ENCODE data around the gene ZNF516. TPM values are rescaled to one million over a fixed set of nuclear protein-coding genes. Genes with fewer than 3 reads are reported as not detected.

The ZNF516 gene
- total RNA-seq, 1 donor from 2014 or later = 21.6 TPM

DNA sequence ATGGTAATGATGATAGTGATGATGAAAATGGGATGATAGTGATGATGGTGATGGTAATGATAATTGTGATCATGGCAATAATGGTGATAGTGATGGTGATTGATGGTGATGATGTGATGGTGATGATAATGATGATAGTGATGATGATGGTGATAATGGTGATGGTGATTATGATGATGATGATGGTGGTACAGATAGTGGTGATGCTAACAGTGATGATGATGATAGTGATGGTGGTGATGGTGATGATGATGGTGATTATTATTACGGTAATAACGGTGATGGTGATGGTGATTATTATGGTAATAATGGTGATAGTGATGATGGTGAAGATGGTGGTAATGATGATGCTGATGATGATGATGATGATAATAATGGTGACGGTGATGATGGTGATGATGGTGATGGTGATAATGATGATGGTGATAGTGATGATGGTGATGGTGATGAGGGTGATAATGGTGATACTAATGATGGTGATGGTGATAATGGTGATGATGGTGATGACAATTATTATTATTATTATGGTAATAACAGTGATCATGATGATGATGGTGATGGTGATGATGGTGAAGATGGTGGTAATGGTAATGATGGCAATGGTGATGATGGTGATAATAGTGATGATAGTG, 151.0 kb downstream of the ZNF516 start:
- no peak overlapping the region for H3K27ac ChIP-seq
- no peak for DNase-seq (ENCODE audit: low spot score in 2 of 2)
- intact Hi-C loops (cut with DNase I) = no loop called here
- no peak overlapping the region for H3K4me3 ChIP-seq
- H3K9me3 ChIP-seq = no peaks in the 10 kb centered on the region
- no peaks in the 10 kb centered on the region for H3K4me1 ChIP-seq
- TF ChIP-seq, protein P1, sequence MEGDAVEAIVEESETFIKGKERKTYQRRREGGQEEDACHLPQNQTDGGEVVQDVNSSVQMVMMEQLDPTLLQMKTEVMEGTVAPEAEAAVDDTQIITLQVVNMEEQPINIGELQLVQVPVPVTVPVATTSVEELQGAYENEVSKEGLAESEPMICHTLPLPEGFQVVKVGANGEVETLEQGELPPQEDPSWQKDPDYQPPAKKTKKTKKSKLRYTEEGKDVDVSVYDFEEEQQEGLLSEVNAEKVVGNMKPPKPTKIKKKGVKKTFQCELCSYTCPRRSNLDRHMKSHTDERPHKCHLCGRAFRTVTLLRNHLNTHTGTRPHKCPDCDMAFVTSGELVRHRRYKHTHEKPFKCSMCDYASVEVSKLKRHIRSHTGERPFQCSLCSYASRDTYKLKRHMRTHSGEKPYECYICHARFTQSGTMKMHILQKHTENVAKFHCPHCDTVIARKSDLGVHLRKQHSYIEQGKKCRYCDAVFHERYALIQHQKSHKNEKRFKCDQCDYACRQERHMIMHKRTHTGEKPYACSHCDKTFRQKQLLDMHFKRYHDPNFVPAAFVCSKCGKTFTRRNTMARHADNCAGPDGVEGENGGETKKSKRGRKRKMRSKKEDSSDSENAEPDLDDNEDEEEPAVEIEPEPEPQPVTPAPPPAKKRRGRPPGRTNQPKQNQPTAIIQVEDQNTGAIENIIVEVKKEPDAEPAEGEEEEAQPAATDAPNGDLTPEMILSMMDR (IDR thresholded peaks at IDR 0.05) = no peak
- H3K27me3 ChIP-seq = no peaks in the 10 kb centered on the region
- no peaks in the 10 kb centered on the region for H3K36me3 ChIP-seq

- intact Hi-C loops (cut with DNase I) = no loop called here
- TF ChIP-seq, protein P1 (IDR thresholded peaks at IDR 0.05) = no peak
- Histone ChIP-seq H3K27ac (no peak overlapping the region), H3K27me3 (no peaks in the 10 kb centered on the region), H3K9me3 (no peaks in the 10 kb centered on the region), H3K4me3 (no peak overlapping the region), H3K36me3 (no peaks in the 10 kb centered on the region), H3K4me1 (no peaks in the 10 kb centered on the region)
- no peak for DNase-seq (ENCODE audit: low spot score in 2 of 2)
These were observed 154.6 kb downstream of the ZNF516 start for GRCh38 chr18:76340410-76340809.

- H3K27ac ChIP-seq = no peak overlapping the region
- no peaks in the 10 kb centered on the region for H3K4me1 ChIP-seq
- H3K9me3 ChIP-seq = no peaks in the 10 kb centered on the region
- no peaks in the 10 kb centered on the region for H3K27me3 ChIP-seq
- no peak for DNase-seq (ENCODE audit: low spot score in 2 of 2)
- TF ChIP-seq, protein P1 (IDR thresholded peaks at IDR 0.05) = no peak
- H3K4me3 ChIP-seq = no peak overlapping the region
- intact Hi-C loops (cut with DNase I) = no loop called here
- no peaks in the 10 kb centered on the region for H3K36me3 ChIP-seq
These were observed 155.8 kb downstream of the ZNF516 start for GRCh38 chr18:76339246-76339620.

DNA sequence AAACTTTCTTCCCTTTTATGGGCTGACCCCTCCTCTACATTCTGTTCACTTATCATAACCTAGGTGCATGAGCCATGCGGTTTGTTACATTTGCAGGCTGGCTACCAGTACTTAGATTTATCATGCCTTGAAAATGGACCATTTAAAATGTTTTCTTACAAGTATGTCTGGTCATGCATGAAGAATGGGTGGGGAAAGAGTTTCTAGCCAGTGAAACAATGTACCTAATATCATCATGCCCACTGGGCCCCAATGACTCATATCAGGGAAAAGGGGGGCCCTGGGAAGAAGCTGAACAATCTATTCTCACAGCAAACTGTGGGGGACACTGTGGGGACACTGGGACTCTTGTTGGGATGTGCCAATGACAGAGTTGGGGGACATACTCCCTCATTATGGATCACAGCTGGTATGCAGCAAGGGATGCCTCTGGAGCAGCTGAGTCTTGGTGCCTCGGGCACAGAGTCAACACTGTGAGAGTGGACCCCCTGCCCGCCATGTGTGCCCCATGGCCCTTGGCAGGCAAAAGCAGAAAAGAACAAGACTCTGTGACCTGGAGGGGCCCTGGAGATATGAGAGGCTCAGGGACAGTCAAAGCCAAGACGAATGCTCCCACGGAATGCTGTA, 156.3 kb downstream of the ZNF516 start:
- no peak overlapping the region for H3K27ac ChIP-seq
- H3K36me3 ChIP-seq = no peaks in the 10 kb centered on the region
- intact Hi-C loops (cut with DNase I) = no loop called here
- DNase-seq (ENCODE audit: low spot score in 2 of 2) = no peak
- no peaks in the 10 kb centered on the region for H3K27me3 ChIP-seq
- H3K9me3 ChIP-seq = no peaks in the 10 kb centered on the region
- TF ChIP-seq, protein P1 (IDR thresholded peaks at IDR 0.05) = no peak
- no peak overlapping the region for H3K4me3 ChIP-seq
- H3K4me1 ChIP-seq = no peaks in the 10 kb centered on the region

GRCh38 chr18:76338088-76338487, 157.0 kb downstream of the ZNF516 start:
- no peaks in the 10 kb centered on the region for H3K9me3 ChIP-seq
- TF ChIP-seq, protein P1 (IDR thresholded peaks at IDR 0.05) = no peak
- H3K36me3 ChIP-seq = no peaks in the 10 kb centered on the region
- H3K4me3 ChIP-seq = no peak overlapping the region
- intact Hi-C loops (cut with DNase I) = no loop called here
- H3K4me1 ChIP-seq = no peaks in the 10 kb centered on the region
- H3K27ac ChIP-seq = no peak overlapping the region
- no peaks in the 10 kb centered on the region for H3K27me3 ChIP-seq
- no peak for DNase-seq (ENCODE audit: low spot score in 2 of 2)

All from ascending aorta (tissue), 2 donors.